Nephron (organoid): ENCODE measurements around the gene SLC26A3.
"Not testable (repeated sequence)": the region's sequence is repeated elsewhere in the genome, so short reads cannot be mapped to it uniquely, and the experiment has no call there.

ENCODE experiments used
- H3K27ac Mint-ChIP-seq, 3 experiments: 2 replicates each; pipeline ENCODE4 v1.8.0; 2020; ENCODE audit warnings: mixed read lengths in 3 of 3, mild to moderate bottlenecking in 2 of 3, moderate library complexity in 1 of 3
- H3K27me3 Mint-ChIP-seq: 2 replicates; pipeline ENCODE4 v1.8.0; 2021; ENCODE audit warnings: low read depth, mild to moderate bottlenecking, moderate library complexity, mixed read lengths
- H3K36me3 Mint-ChIP-seq: 2 replicates; pipeline ENCODE4 v1.8.0; 2020; ENCODE audit warnings: low read depth, mixed read lengths
- H3K4me1 Mint-ChIP-seq: 2 replicates; pipeline ENCODE4 v1.8.0; 2020; ENCODE audit warnings: mixed read lengths
- H3K4me3 Mint-ChIP-seq, 3 experiments: 2 replicates each; pipeline ENCODE4 v1.8.0; 2020; ENCODE audit warnings: mild to moderate bottlenecking in 3 of 3, mixed read lengths in 3 of 3, moderate library complexity in 2 of 3
- H3K9me3 Mint-ChIP-seq: 2 replicates; pipeline ENCODE4 v1.8.0; 2020; ENCODE audit warnings: mixed read lengths
- TF ChIP-seq, protein P1 (sequence below), 3 experiments: fragments of 200-600 bp; sonication (generic); IDR thresholded peaks; one replicate each; pipeline ENCODE4 v1.5.0; 2021; ENCODE audit warnings: antibody characterized with exemption in 3 of 3; ENCODE audit not compliant: unreplicated experiment in 3 of 3

SLC26A3 gene

DNA sequence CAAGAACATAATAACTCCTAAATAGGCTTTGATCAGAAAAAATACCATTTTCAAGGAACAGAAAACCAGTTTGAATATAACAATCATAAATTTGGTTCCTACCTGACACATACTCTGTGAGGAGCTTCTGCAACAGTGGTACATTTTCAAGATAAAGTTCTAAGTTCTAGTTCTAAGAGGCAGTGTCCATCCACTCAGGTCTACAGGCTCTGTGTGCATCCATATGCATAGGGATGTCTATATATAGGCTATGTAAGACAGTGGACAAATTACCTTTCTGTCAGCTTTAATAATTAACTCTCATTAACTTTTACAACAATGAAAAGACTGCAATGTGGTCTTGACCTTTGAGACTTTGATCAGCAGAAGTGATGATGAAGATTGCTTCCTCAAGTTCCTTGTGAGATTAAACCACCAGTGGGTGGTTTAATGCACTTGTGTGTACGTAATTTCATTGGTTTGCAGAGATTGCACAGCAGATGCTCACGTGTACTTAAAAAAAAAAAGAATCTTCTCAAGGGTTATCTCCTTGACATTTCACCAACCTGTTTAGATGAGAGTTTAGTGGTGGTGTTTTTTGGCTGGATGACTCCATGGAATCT is at the start of gene SLC26A3:
Gene SLC26A3, minus strand, starts transcription at position 215 of the 602 bp plus-strand sequence. CDS start 8,714 bp downstream, outside the sequence.
- Mint-ChIP-seq H3K4me3 (no peak within 1 kb of the TSS), H3K9me3 (no peaks in the 10 kb centered on the region), H3K27ac (no peak within 1 kb of the TSS), H3K27me3 (no peaks in the 10 kb centered on the region), H3K4me1 (no peaks in the 10 kb centered on the region), H3K36me3 (no peaks in the 10 kb centered on the region)
- TF ChIP-seq, protein P1, sequence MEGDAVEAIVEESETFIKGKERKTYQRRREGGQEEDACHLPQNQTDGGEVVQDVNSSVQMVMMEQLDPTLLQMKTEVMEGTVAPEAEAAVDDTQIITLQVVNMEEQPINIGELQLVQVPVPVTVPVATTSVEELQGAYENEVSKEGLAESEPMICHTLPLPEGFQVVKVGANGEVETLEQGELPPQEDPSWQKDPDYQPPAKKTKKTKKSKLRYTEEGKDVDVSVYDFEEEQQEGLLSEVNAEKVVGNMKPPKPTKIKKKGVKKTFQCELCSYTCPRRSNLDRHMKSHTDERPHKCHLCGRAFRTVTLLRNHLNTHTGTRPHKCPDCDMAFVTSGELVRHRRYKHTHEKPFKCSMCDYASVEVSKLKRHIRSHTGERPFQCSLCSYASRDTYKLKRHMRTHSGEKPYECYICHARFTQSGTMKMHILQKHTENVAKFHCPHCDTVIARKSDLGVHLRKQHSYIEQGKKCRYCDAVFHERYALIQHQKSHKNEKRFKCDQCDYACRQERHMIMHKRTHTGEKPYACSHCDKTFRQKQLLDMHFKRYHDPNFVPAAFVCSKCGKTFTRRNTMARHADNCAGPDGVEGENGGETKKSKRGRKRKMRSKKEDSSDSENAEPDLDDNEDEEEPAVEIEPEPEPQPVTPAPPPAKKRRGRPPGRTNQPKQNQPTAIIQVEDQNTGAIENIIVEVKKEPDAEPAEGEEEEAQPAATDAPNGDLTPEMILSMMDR (IDR thresholded peaks at IDR 0.05; ENCODE audit: unreplicated experiment in 3 of 3) = no peak

DNA sequence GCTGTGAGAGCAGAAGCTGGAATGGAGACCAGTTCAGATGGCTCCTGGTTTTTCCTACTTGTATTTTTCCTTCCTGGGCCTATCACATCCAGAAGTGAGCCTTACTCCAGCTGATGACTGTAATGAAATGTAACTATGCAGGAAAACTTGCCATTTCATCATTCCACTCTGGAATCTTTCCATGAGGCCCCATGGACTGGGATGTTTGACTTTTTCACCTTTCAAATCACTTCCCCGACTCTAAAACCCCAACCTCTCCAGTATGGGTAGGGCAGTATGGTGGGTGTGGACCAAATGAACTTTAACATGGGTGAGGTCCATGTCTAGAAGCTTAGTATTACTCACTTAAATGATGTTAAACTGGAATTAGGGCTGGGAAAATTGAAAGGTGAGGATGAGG is 47.6 kb upstream of the SLC26A3 start:
- Mint-ChIP-seq H3K36me3 (no peaks in the 10 kb centered on the region), H3K9me3 (no peaks in the 10 kb centered on the region), H3K27me3 (no peaks in the 10 kb centered on the region), H3K4me3 (no peak overlapping the region), H3K4me1 (no peaks in the 10 kb centered on the region), H3K27ac (no peak overlapping the region)
- TF ChIP-seq, protein P1 (IDR thresholded peaks at IDR 0.05; ENCODE audit: unreplicated experiment in 3 of 3) = no peak

DNA sequence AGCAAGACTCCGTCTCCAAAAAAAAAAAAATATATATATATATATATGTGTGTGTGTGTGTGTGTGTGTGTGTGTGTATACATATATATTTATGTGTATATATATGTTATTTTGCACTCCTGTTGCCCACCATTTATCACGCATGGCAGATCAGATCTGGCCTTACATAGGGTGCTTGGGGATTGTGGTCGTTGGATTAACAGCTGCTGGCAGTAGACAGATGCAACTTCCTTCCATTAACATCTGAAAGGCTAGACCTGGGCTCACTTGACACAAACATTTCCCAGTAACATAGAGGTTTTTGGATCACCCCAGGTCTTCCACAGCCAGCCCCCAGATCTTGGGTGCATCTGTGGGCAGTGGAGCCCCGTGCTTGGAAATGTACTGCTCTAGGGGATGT is 47.2 kb upstream of the SLC26A3 start:
- no peak overlapping the region for H3K27ac Mint-ChIP-seq
- H3K9me3 Mint-ChIP-seq = no peaks in the 10 kb centered on the region
- TF ChIP-seq, protein P1 (IDR thresholded peaks at IDR 0.05; ENCODE audit: unreplicated experiment in 3 of 3) = no peak
- no peaks in the 10 kb centered on the region for H3K36me3 Mint-ChIP-seq
- H3K4me1 Mint-ChIP-seq = no peaks in the 10 kb centered on the region
- no peaks in the 10 kb centered on the region for H3K27me3 Mint-ChIP-seq
- H3K4me3 Mint-ChIP-seq = no peak overlapping the region

DNA sequence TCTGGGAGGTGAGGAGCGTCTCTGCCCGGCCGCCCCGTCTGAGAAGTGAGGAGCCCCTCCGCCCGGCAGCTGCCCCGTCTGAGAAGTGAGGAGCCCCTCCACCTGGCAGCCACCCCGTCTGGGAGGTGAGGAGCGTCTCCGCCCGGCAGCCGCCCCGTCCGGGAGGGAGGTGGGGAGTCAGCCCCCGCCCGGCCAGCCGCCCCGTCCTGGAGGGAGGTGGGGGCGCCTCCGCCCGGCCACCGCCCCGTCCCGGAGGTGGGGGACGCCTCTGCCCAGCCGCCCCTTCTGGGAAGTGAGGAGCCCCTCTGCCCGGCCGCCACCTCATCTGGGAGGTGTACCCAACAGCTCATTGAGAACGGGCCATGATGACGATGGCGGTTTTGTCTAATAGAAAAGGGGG is 45.2 kb upstream of the SLC26A3 start:
- not testable (repeated sequence) for H3K27me3 Mint-ChIP-seq, H3K27ac Mint-ChIP-seq, H3K36me3 Mint-ChIP-seq, H3K4me3 Mint-ChIP-seq, H3K9me3 Mint-ChIP-seq, H3K4me1 Mint-ChIP-seq

DNA sequence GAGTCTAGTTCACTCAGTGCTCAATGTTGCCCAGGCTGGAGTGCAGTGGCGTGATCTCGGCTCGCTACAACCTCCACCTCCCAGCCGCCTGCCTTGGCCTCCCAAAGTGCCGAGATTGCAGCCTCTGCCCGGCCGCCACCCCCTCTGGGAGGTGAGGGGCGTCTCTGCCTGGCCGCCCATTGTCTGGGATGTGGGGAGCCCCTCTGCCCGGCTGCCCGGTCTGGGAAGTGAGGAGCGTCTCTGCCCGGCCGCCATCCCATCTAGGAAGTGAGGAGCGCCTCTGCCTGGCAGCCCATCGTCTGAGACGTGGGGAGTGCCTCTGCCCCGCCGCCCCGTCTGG is 44.8 kb upstream of the SLC26A3 start:
- H3K4me1 Mint-ChIP-seq = not testable (repeated sequence)

DNA sequence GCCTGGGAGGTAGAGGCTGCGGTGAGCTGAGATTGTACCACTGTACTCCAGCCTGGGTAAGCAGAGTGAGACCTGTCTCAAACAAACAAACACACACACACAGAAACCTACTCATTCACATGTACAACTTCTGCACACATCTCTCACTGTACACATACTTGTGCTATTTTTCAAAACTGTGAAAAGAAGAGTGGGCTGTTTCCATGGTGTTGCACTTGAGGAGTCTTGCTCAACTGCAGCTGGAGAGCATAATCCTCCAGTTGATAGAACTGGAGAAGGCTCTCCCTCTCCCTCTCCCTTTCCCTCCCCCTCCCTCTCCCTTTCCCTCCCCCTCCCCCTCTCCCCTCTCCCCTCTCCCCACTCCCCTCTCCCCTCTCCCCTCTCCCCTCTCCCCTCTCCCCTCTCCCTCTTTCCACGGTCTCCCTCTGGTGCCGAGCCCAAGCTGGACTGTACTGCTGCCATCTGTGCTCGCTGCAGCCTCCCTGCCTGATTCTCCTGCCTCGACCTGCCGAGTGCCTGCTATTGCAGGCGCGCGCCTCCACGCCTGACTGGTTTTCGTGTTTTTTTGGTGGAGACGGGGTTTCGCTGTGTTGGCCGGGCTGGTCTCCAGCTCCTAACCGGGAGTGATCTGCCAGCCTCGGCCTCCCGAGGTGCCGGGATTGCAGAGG is 44.3 kb upstream of the SLC26A3 start:
- Mint-ChIP-seq H3K4me3 (no peak overlapping the region), H3K27me3 (no peaks in the 10 kb centered on the region), H3K36me3 (no peaks in the 10 kb centered on the region), H3K9me3 (no peaks in the 10 kb centered on the region), H3K27ac (no peak overlapping the region), H3K4me1 (no peaks in the 10 kb centered on the region)
- TF ChIP-seq, protein P1 (IDR thresholded peaks at IDR 0.05; ENCODE audit: unreplicated experiment in 3 of 3) = no peak

More for the DNA sequence above, 44.8 kb upstream of the SLC26A3 start:
- not testable (repeated sequence) for H3K27me3 Mint-ChIP-seq, H3K9me3 Mint-ChIP-seq, H3K4me3 Mint-ChIP-seq, H3K27ac Mint-ChIP-seq, H3K36me3 Mint-ChIP-seq

DNA sequence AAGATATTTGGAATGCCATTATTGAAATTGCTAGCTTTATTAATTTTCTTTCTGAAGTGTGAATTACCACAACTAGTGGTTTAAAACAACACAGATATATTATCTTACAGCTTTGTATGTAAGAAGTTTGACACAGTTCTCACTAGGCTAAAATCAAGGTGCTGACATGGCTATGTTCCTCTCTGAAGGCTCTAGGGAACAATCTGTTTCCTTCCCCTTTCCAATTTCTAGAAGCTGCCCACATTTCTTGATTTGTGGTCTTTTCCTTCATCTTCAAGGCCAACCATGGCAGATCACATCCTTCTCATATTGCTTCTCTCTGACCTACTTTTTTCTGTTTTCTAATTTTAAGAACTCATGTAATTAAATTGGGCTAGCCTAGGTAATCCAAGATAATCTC is 43.3 kb upstream of the SLC26A3 start:
- Mint-ChIP-seq H3K9me3 (no peaks in the 10 kb centered on the region), H3K4me1 (no peaks in the 10 kb centered on the region), H3K27ac (no peak overlapping the region), H3K36me3 (no peaks in the 10 kb centered on the region), H3K27me3 (no peaks in the 10 kb centered on the region), H3K4me3 (no peak overlapping the region)
- TF ChIP-seq, protein P1 (IDR thresholded peaks at IDR 0.05; ENCODE audit: unreplicated experiment in 3 of 3) = no peak
